Panc1 (cell line): ENCODE results near the gene MRPL39.

Source experiments
- POLR2AphosphoS5 ChIP-seq: IDR thresholded peaks from 2 replicates; pipeline ENCODE4 v1.6.1; 2012; ENCODE audit warnings: mild to moderate bottlenecking, low read depth, low read length, moderate library complexity
- SIN3A ChIP-seq: IDR thresholded peaks from 2 replicates; pipeline ENCODE4 v1.6.1; 2012; ENCODE audit warnings: low read depth, mild to moderate bottlenecking, low read length, moderate library complexity, borderline replicate concordance; ENCODE audit not compliant: insufficient read depth
- TCF7L2 ChIP-seq: IDR thresholded peaks from 2 replicates; pipeline ENCODE4 v1.6.1; 2011; ENCODE audit warnings: mild to moderate bottlenecking, low read depth, low read length, inconsistent platforms
- TF ChIP-seq, protein P1 (sequence below): fragments of 450-650 bp; IDR thresholded peaks from 2 replicates; pipeline ENCODE4 v1.5.1; 2017; ENCODE audit warnings: mild to moderate bottlenecking
- TF ChIP-seq, protein P2 (sequence below), 2 experiments: IDR thresholded peaks; 2 replicates each; pipeline ENCODE4 v1.6.1; 2011 to 2012; ENCODE audit warnings: low read depth in 2 of 2, control low read depth in 1 of 2, low read length in 1 of 2, mild to moderate bottlenecking in 1 of 2, moderate library complexity in 1 of 2; ENCODE audit not compliant: insufficient read depth in 1 of 2

DNA sequence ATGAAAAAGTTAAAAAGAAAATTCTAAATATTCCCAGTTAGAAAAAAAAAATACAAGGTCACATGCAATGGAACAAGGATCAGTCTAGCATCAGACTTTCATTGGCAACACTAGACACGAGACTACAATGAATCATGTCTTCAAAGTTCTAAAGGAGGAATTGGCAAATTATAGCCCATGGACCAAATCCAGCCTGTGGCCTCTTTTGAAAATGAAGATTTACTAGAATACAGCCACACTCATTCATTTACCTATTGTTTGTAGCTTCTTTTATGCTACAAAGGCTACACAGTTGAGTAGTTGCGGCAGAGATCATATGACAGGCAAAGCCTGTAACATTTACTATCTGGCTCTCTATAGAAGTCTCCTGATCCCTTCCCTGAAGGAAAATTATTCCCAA is 71.4 kb downstream of the MRPL39 start:
- TF ChIP-seq, protein P1, sequence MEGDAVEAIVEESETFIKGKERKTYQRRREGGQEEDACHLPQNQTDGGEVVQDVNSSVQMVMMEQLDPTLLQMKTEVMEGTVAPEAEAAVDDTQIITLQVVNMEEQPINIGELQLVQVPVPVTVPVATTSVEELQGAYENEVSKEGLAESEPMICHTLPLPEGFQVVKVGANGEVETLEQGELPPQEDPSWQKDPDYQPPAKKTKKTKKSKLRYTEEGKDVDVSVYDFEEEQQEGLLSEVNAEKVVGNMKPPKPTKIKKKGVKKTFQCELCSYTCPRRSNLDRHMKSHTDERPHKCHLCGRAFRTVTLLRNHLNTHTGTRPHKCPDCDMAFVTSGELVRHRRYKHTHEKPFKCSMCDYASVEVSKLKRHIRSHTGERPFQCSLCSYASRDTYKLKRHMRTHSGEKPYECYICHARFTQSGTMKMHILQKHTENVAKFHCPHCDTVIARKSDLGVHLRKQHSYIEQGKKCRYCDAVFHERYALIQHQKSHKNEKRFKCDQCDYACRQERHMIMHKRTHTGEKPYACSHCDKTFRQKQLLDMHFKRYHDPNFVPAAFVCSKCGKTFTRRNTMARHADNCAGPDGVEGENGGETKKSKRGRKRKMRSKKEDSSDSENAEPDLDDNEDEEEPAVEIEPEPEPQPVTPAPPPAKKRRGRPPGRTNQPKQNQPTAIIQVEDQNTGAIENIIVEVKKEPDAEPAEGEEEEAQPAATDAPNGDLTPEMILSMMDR, result no peak
- no peak for TF ChIP-seq POLR2AphosphoS5
- no peak for TF ChIP-seq SIN3A
- TF ChIP-seq TCF7L2, result no peak
- TF ChIP-seq, protein P2, sequence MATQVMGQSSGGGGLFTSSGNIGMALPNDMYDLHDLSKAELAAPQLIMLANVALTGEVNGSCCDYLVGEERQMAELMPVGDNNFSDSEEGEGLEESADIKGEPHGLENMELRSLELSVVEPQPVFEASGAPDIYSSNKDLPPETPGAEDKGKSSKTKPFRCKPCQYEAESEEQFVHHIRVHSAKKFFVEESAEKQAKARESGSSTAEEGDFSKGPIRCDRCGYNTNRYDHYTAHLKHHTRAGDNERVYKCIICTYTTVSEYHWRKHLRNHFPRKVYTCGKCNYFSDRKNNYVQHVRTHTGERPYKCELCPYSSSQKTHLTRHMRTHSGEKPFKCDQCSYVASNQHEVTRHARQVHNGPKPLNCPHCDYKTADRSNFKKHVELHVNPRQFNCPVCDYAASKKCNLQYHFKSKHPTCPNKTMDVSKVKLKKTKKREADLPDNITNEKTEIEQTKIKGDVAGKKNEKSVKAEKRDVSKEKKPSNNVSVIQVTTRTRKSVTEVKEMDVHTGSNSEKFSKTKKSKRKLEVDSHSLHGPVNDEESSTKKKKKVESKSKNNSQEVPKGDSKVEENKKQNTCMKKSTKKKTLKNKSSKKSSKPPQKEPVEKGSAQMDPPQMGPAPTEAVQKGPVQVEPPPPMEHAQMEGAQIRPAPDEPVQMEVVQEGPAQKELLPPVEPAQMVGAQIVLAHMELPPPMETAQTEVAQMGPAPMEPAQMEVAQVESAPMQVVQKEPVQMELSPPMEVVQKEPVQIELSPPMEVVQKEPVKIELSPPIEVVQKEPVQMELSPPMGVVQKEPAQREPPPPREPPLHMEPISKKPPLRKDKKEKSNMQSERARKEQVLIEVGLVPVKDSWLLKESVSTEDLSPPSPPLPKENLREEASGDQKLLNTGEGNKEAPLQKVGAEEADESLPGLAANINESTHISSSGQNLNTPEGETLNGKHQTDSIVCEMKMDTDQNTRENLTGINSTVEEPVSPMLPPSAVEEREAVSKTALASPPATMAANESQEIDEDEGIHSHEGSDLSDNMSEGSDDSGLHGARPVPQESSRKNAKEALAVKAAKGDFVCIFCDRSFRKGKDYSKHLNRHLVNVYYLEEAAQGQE (IDR thresholded peaks at IDR 0.05; ENCODE audit: insufficient read depth in 1 of 2, low read depth in 2 of 2, low read length in 1 of 2), result no peak
